HCT116 (cell line): ENCODE data around the gene IRGC. TPM values are rescaled to one million over a fixed set of nuclear protein-coding genes. Genes with fewer than 3 reads are reported as not detected.

Source experiments
- ATAC-seq: fragments of 200-7000 bp; cut with Tn5 transposase; 2 replicates; pipeline ENCODE4 v1.9.1; 2020; ENCODE audit warnings: mild to moderate bottlenecking, moderate library complexity
- BruUV-seq: library from RNA; stranded (reverse); fragments of 400-500 nt; replicated peaks from 2 replicates; lab custom pipeline; 2021; lab: Mats Ljungman, UMichigan
- CTCF ChIA-PET: fragments of 300-600 bp; sonication (Branson Sonifier 250); formaldehyde crosslinking; loops from one replicate; lab custom pipeline; 2021; ENCODE audit warnings: antibody characterized with exemption; lab: Charles Lee
- POLR2A ChIA-PET: fragments of 300-600, 350-600 bp; sonication (Branson Sonifier 250); formaldehyde crosslinking; loops from one replicate; lab custom pipeline; 2021; ENCODE audit warnings: antibody characterized with exemption; lab: Charles Lee
- RAD21 ChIA-PET, 2 experiments: fragments of 300-600 bp; sonication (Branson Sonifier 250); formaldehyde crosslinking; loops; one replicate each; lab custom pipeline; 2023; ENCODE audit warnings: low total read pairs in 2 of 2; ENCODE audit not compliant: uncharacterized antibody in 2 of 2, unreplicated experiment in 2 of 2, low non-redundant PET in 1 of 2; lab: Charles Lee
- DNase-seq: peaks from one replicate; pipeline ENCODE4 v3.0.0-alpha.2; 2010; ENCODE audit warnings: low read depth, low spot score
- H2AFZ ChIP-seq: fragments of 200-600 bp; shearing (Covaris generic), sonication (generic); 2 replicates; pipeline ENCODE4 v1.6.1; 2017; ENCODE audit warnings: low read depth, mixed run types, mixed read lengths, antibody characterized with exemption, low read length; ENCODE audit not compliant: poor library complexity, severe bottlenecking
- H3K27ac ChIP-seq: 2 replicates; pipeline ENCODE4 v1.5.1; 2012; ENCODE audit warnings: low read depth, low read length
- H3K27me3 ChIP-seq: fragments of 200-600 bp; sonication (generic); 2 replicates; pipeline ENCODE4 v1.6.1; 2016; ENCODE audit warnings: mixed run types, low read length, mixed read lengths; ENCODE audit not compliant: insufficient read depth
- H3K36me3 ChIP-seq, 2 experiments: fragments of 200-500 bp in 1 of 2; fragments of 200-600 bp in 1 of 2; sonication (Bioruptor generic) in 1 of 2; sonication (generic) in 1 of 2; 2 replicates each; pipeline versions ENCODE4 v1.5.1 to v1.6.1; 2014 to 2016; ENCODE audit warnings: low read length in 2 of 2, inconsistent platforms in 1 of 2, mixed read lengths in 1 of 2, mixed run types in 1 of 2; ENCODE audit not compliant: insufficient read depth in 2 of 2, control insufficient read depth in 1 of 2
- H3K4me1 ChIP-seq, 2 experiments: fragments of 200-600 bp in 1 of 2; sonication (generic) in 1 of 2; 2 replicates each; pipeline versions ENCODE4 v1.5.1 to v1.6.1; 2012 to 2017; ENCODE audit warnings: low read length in 2 of 2, inconsistent platforms in 1 of 2, mild to moderate bottlenecking in 1 of 2, mixed read lengths in 1 of 2, mixed run types in 1 of 2, moderate library complexity in 1 of 2; ENCODE audit not compliant: insufficient read depth in 2 of 2, control insufficient read depth in 1 of 2
- H3K4me2 ChIP-seq: fragments of 200-600 bp; sonication (generic); 2 replicates; pipeline ENCODE4 v1.6.1; 2017; ENCODE audit warnings: mixed run types, low read length, mixed read lengths
- H3K4me3 ChIP-seq, 2 experiments: fragments of 200-600 bp in 1 of 2; sonication (generic) in 1 of 2; replicated peaks in 1 of 2; 2 replicates each; pipeline ENCODE4 v1.5.1; 2011 to 2016; ENCODE audit warnings: low read length in 2 of 2, control low read depth in 1 of 2, low read depth in 1 of 2, mild to moderate bottlenecking in 1 of 2, mixed read lengths in 1 of 2, mixed run types in 1 of 2
- H3K79me2 ChIP-seq: fragments of 200-600 bp; sonication (generic); 2 replicates; pipeline ENCODE4 v1.6.1; 2017; ENCODE audit warnings: mild to moderate bottlenecking, mixed run types, low read length, moderate library complexity, mixed read lengths; ENCODE audit not compliant: insufficient read depth
- H3K9ac ChIP-seq: fragments of 200-600 bp; sonication (generic); 2 replicates; pipeline ENCODE4 v1.6.1; 2016; ENCODE audit warnings: low read length, mixed read lengths
- H3K9me2 ChIP-seq: fragments of 200-600 bp; sonication (generic), shearing (Covaris generic); 2 replicates; pipeline ENCODE4 v1.6.1; 2017; ENCODE audit warnings: mixed run types, mild to moderate bottlenecking, moderate library complexity; ENCODE audit not compliant: insufficient read depth
- H3K9me3 ChIP-seq, 2 experiments: fragments of 200-500 bp in 1 of 2; fragments of 200-600 bp in 1 of 2; sonication (Bioruptor generic) in 1 of 2; sonication (generic) in 1 of 2; 2 replicates each; pipeline ENCODE4 v1.6.1; 2014 to 2017; ENCODE audit warnings: low read length in 2 of 2, mixed read lengths in 2 of 2, inconsistent platforms in 1 of 2, low read depth in 1 of 2, mild to moderate bottlenecking in 1 of 2, mixed run types in 1 of 2, moderate library complexity in 1 of 2; ENCODE audit not compliant: control insufficient read depth in 1 of 2, insufficient read depth in 1 of 2
- H4K20me1 ChIP-seq: fragments of 200-600 bp; sonication (generic), shearing (Covaris generic); 2 replicates; pipeline ENCODE4 v1.6.1; 2017; ENCODE audit warnings: mixed run types, mild to moderate bottlenecking, moderate library complexity; ENCODE audit not compliant: insufficient read depth
- CBX3 ChIP-seq: IDR thresholded peaks from 2 replicates; pipeline ENCODE4 v1.6.1; 2012; ENCODE audit warnings: low read depth
- CEBPB ChIP-seq: IDR thresholded peaks from 2 replicates; pipeline ENCODE4 v1.6.1; 2012; ENCODE audit warnings: low read depth
- ELF1 ChIP-seq: IDR thresholded peaks from 2 replicates; pipeline ENCODE4 v1.6.1; 2012; ENCODE audit warnings: low read depth, borderline replicate concordance
- EZH2 ChIP-seq: fragments of 200-600 bp; sonication (generic); IDR thresholded peaks from 2 replicates; pipeline ENCODE4 v1.6.1; 2017; ENCODE audit warnings: antibody characterized with exemption, mixed run types
- POLR2A ChIP-seq: IDR thresholded peaks from 2 replicates; pipeline ENCODE4 v1.7.0; 2011; ENCODE audit warnings: borderline replicate concordance; ENCODE audit not compliant: insufficient read depth, insufficient read length; ENCODE audit errors: extremely low read depth
- POLR2AphosphoS5 ChIP-seq: IDR thresholded peaks from 2 replicates; pipeline ENCODE4 v1.6.1; 2011; ENCODE audit warnings: mild to moderate bottlenecking, low read depth, low read length, moderate library complexity
- SIN3A ChIP-seq: IDR thresholded peaks from 2 replicates; pipeline ENCODE4 v1.6.1; 2012; ENCODE audit warnings: low read depth
- SP1 ChIP-seq: IDR thresholded peaks from 2 replicates; pipeline ENCODE4 v1.6.1; 2012; ENCODE audit warnings: low read depth
- TCF7L2 ChIP-seq: IDR thresholded peaks from 2 replicates; pipeline ENCODE4 v1.7.0; 2011; ENCODE audit warnings: borderline replicate concordance, inconsistent platforms; ENCODE audit not compliant: insufficient read depth, insufficient read length; ENCODE audit errors: extremely low read depth
- ZFX ChIP-seq: fragments of 450-650 bp; IDR thresholded peaks from 2 replicates; pipeline ENCODE4 v1.6.1; 2017
- intact Hi-C: fragments of 100-400 bp; cut with micrococcal nuclease; formaldehyde crosslinking; loops from 2 replicates; pipeline ENCODE4 v1.10.0; 2022
- total RNA-seq: library from RNA; stranded (reverse); gene quantifications from one replicate; pipeline ENCODE4 v1.2.1, GENCODE V29; 2021; ENCODE audit not compliant: unreplicated experiment
- TF ChIP-seq, protein P1 (sequence below): IDR thresholded peaks from 2 replicates; pipeline ENCODE4 v1.6.1; 2012
- TF ChIP-seq, protein P2 (sequence below): IDR thresholded peaks from 2 replicates; pipeline ENCODE4 v1.6.1; 2012
- TF ChIP-seq, protein P3 (sequence below): IDR thresholded peaks from 2 replicates; pipeline ENCODE4 v1.6.1; 2012; ENCODE audit warnings: low read depth
- TF ChIP-seq, protein P4 (sequence below): IDR thresholded peaks from 2 replicates; pipeline ENCODE4 v1.6.1; 2011; ENCODE audit warnings: mild to moderate bottlenecking, low read length, moderate library complexity; ENCODE audit not compliant: insufficient replicate concordance; ENCODE audit errors: extremely low read depth

The IRGC gene
- total RNA-seq, 1 experiment from 2014 or later, result not detected

DNA sequence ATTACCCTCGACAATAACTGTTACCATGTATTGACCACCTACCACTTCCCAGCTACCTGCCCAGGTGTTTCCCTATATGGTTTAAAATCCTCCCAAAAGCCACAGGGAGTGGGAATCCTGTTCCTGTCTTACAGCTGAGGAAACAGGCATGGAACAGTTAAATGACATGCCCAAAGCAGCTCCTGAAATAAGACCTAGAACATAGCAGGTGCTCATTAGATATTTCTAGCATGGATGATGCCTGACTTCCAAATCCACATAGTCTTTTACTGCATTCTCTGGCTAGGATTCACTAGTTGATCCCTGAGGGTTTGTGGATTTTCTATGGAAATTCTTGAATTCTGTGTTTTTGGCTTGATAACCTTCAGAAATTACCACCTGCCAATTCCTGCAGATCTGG lies 51.9 kb downstream of the IRGC start:
- H3K9me3 ChIP-seq, result no peaks in the 10 kb centered on the region
- ChIA-PET CTCF (interaction anchor here (0.8 to 4.5 kb wide), 5 partner anchors 8 to 22 kb away, joined by 4 to 46 read pairs (median 5); partner anchors contain the start of genes KCNN4 and SMG9), RAD21 (interaction anchor here in 1 of 2 experiments (0.6 kb wide), 1 partner anchor 243 kb away, joined by 3 read pairs; no protein-coding TSS in a partner anchor), POLR2A (interaction anchor here (1.1 to 5.4 kb wide), 2 partner anchors 13 to 99 kb away, joined by 3 to 60 read pairs; partner anchors contain the start of gene SMG9)
- H2AFZ ChIP-seq, result no peak overlapping the region
- peaks cover 31 to 56% of the 10 kb centered on the region in 2 experiments for H3K36me3 ChIP-seq
- H3K9me2 ChIP-seq, result no peaks in the 10 kb centered on the region
- H3K27ac ChIP-seq, result 0 out of 2 replicates have a peak overlapping the region, but pooled peaks have one; percentile 98
- H3K27me3 ChIP-seq, result no peaks in the 10 kb centered on the region
- BruUV-seq, result no TSS peak
- H4K20me1 ChIP-seq, result no peaks in the 10 kb centered on the region
- no peak overlapping the region for H3K4me2 ChIP-seq
- H3K4me1 ChIP-seq, result peaks cover 42 to 58% of the 10 kb centered on the region in 2 experiments
- DNase-seq, result no peak
- H3K9ac ChIP-seq, result no peak overlapping the region
- TF ChIP-seq ELF1 (no peak), POLR2A (no peak), ZFX (no peak), EZH2 (no peak), SIN3A (no peak), CBX3 (no peak), POLR2AphosphoS5 (no peak; the same call in 1 of the 2 replicates), CEBPB (no peak), SP1 (no peak), TCF7L2 (no peak)
- TF ChIP-seq, protein P1, sequence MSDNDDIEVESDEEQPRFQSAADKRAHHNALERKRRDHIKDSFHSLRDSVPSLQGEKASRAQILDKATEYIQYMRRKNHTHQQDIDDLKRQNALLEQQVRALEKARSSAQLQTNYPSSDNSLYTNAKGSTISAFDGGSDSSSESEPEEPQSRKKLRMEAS, result no peak
- TF ChIP-seq, protein P2, sequence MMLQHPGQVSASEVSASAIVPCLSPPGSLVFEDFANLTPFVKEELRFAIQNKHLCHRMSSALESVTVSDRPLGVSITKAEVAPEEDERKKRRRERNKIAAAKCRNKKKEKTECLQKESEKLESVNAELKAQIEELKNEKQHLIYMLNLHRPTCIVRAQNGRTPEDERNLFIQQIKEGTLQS, result no peak
- TF ChIP-seq, protein P3, sequence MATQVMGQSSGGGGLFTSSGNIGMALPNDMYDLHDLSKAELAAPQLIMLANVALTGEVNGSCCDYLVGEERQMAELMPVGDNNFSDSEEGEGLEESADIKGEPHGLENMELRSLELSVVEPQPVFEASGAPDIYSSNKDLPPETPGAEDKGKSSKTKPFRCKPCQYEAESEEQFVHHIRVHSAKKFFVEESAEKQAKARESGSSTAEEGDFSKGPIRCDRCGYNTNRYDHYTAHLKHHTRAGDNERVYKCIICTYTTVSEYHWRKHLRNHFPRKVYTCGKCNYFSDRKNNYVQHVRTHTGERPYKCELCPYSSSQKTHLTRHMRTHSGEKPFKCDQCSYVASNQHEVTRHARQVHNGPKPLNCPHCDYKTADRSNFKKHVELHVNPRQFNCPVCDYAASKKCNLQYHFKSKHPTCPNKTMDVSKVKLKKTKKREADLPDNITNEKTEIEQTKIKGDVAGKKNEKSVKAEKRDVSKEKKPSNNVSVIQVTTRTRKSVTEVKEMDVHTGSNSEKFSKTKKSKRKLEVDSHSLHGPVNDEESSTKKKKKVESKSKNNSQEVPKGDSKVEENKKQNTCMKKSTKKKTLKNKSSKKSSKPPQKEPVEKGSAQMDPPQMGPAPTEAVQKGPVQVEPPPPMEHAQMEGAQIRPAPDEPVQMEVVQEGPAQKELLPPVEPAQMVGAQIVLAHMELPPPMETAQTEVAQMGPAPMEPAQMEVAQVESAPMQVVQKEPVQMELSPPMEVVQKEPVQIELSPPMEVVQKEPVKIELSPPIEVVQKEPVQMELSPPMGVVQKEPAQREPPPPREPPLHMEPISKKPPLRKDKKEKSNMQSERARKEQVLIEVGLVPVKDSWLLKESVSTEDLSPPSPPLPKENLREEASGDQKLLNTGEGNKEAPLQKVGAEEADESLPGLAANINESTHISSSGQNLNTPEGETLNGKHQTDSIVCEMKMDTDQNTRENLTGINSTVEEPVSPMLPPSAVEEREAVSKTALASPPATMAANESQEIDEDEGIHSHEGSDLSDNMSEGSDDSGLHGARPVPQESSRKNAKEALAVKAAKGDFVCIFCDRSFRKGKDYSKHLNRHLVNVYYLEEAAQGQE, result no peak
- TF ChIP-seq, protein P4, sequence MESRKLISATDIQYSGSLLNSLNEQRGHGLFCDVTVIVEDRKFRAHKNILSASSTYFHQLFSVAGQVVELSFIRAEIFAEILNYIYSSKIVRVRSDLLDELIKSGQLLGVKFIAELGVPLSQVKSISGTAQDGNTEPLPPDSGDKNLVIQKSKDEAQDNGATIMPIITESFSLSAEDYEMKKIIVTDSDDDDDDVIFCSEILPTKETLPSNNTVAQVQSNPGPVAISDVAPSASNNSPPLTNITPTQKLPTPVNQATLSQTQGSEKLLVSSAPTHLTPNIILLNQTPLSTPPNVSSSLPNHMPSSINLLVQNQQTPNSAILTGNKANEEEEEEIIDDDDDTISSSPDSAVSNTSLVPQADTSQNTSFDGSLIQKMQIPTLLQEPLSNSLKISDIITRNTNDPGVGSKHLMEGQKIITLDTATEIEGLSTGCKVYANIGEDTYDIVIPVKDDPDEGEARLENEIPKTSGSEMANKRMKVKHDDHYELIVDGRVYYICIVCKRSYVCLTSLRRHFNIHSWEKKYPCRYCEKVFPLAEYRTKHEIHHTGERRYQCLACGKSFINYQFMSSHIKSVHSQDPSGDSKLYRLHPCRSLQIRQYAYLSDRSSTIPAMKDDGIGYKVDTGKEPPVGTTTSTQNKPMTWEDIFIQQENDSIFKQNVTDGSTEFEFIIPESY, result no peak
- TF ChIP-seq, all 23 proteins: peak for 0
- Histone ChIP-seq H3K79me2 (peaks cover 10% of the 10 kb centered on the region; the same call in 1 of the 2 replicates), H3K4me3 (no peak overlapping the region)
- no peak for ATAC-seq
- intact Hi-C loops, result no loop called here
